ENCODE data around the gene URGCP.

The URGCP gene

DNA sequence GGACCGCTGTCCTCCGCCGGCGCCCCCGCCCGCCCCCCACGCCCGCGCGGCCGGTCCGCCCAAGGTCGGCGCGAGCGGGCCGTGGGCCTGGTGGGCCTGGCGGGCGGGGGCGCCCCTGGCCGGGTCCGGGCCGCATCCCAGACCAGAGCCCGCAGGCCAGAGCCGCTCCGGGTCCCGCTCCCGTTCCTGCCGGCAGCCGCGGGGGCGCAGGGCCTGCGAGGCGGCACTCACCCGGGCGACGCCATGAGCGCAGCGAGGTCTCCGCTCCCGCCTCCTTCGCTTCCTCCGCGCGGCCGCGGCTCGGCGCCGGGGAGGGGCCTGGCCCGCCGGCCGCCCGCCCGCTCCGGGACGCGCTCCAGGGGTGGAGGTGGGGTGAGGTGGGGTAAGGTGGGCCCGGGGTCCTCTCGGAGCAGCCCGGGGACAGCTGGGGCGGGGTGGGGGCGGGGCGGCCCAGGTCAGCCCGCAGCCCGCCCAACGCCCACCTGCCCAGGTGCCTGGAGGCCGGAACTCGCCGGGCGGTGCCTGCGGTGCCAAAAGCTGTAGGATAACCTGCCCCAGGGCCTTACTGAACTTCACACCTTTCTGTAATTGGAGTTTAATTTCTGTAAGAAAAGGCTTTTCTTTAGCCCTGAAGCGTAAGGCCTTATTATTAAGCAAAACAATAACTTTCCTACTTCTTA is at the start of gene URGCP:
TSS of gene URGCP (minus strand) at position 266 of the 680 bp plus-strand sequence. CDS start at position 245, 21 bp downstream.
- DNase-seq, result peak; percentile 59

GRCh38 chr7:43956027-43956426 is 49.6 kb upstream of the URGCP start:
- no peak for DNase-seq

GRCh38 chr7:43954524-43955228 is 48.3 kb upstream of the URGCP start:
- peak; percentile 49 for DNase-seq

DNA sequence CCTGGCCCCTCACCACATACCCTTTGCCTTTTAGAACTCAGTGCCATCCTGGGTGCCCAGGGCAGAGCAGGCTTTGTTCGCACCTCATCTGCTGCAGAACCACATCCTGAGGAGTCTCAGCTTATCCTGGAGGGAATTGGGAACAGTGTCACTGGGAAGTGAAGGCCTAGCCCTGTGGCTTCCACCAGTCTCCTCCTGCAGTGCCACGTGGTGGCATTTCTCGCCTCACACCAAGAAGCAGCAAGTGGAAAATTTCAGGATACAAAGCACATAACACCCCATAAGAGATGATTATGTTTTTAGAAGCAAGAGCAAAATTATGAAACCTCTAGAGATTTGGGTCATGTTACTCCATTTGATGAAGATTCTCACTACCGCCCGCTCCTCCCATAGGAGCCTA is 46.7 kb upstream of the URGCP start:
- no peak for DNase-seq

DNA sequence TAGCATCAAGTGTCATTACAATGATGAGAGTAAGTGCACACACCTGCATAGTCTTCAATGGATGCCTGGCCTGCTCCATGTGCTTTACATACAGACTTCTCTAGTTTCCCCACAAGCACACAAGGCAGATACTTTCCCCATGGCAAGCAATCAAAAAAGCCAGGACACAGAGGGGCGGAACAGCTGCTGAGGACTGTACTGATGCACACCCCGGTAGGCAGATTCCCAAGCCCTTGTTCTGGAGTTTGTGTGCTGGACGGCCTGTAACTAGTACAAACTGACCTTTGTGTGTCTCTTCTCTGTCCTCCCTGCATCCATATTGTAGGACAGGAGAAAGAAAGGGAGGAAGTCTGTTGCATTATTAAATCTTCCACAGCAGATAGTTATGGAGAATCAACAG is 45.6 kb upstream of the URGCP start:
- no peak for DNase-seq

- no peak for DNase-seq
These were observed 37.9 kb upstream of the URGCP start for GRCh38 chr7:43944286-43944685.

DNA sequence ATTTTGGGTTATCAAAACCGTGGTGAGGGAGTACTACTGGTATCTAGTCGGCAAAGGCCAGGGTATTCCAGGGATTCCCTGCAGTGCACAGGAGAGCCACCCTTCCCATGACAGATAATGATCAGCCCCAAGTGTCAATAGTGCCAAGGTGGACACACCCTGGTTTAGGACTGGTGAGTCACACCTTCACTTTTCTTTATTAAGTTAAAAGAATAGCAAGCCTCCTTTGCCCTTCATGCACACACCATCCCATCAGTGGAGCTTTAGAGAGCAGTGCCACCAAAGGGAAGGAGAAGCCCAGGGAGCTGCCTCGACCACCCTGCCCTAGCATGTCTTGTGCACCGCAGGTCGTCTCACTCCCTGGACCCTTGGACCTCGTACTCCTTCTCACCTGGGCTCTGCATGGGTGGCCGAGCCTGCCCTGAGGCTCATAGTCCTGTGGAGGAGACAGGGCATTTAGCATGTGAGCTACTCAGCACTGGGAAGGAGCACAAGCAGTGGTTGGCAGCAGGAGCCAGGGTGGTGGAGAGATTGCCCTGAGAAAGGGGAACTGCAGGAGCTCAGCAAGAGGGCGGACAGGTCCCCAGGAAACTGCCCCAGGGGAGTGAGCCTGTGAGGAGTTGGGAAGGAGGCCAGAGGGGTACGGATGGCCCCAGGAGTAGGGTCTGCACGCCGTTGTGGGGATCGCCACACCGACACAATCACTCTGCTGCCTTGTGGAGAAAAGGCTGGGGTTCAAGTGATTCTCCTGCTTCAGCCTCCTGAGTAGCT is 37.2 kb upstream of the URGCP start:
- DNase-seq, result no peak

DNA sequence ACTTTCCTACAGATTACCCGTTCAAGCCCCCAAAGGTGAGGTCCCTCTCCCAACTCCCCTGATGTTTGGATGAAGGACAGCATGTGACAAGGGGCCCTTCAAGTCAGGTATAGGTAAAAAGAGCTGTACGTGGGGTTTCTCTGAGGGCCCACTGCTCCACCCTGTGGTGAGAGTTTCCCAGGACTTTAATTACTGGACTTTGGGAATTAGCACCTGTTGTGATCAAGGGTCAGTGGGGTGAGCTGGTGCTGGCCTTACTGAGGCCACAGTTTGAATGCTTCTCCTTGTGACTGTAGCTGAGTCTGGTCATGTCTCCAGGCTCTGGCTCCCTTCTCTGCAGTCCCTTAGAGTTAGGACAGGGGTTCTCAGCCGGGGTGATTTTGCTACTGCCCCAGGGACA is 36.6 kb upstream of the URGCP start:
- DNase-seq, result no peak

DNA sequence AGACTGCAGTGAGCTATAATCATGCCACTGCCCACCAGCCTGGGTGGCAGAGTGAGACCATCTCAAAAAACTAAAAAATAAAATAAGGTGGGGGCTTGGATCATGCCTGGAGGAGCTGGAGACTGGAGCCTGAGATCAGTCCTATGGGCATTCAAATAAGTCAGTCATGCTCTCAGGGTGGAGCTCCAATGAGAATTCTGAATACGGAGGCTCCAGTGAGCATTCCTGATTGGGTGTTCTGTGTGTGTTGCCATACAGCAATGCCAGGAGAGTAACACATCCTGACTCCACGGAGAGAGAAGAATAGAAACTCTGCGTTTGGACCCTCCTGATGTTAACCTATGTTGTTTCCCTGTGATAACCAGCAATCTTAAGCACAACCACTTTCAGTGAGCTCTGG is 35.9 kb upstream of the URGCP start:
- DNase-seq, result no peak

GRCh38 chr7:43938892-43939482 is 32.6 kb upstream of the URGCP start:
- no peak for DNase-seq

GRCh38 chr7:43937444-43937843 is 31.0 kb upstream of the URGCP start:
- no peak for DNase-seq

- DNase-seq, result no peak
These were observed 27.6 kb upstream of the URGCP start for GRCh38 chr7:43933902-43934560.

GRCh38 chr7:43931346-43931745 is 24.9 kb upstream of the URGCP start:
- no peak for DNase-seq

GRCh38 chr7:43929529-43930457 is 23.4 kb upstream of the URGCP start:
- DNase-seq, result no peak

DNA sequence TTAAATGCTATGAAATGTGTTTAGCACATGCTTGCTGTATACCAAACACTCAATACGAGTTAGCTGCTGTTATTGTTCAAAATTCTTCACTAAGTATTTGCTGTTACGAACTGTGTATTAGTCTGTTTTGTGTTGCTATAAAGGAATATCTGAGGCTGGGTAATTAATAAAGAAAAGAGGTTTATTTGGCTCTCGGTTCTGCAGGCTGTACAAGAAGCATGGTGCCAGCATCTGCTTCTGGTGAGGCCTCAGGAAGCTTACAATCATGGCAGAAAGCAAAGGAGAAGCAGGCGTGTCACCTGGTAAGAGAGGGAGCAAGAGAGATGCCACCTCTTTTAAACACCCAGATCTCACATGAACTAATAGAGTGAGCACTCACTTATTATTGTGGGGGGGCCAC is 21.4 kb upstream of the URGCP start:
- DNase-seq, result no peak

- no peak for DNase-seq
These were observed 20.4 kb upstream of the URGCP start for GRCh38 chr7:43926798-43927123.

DNA sequence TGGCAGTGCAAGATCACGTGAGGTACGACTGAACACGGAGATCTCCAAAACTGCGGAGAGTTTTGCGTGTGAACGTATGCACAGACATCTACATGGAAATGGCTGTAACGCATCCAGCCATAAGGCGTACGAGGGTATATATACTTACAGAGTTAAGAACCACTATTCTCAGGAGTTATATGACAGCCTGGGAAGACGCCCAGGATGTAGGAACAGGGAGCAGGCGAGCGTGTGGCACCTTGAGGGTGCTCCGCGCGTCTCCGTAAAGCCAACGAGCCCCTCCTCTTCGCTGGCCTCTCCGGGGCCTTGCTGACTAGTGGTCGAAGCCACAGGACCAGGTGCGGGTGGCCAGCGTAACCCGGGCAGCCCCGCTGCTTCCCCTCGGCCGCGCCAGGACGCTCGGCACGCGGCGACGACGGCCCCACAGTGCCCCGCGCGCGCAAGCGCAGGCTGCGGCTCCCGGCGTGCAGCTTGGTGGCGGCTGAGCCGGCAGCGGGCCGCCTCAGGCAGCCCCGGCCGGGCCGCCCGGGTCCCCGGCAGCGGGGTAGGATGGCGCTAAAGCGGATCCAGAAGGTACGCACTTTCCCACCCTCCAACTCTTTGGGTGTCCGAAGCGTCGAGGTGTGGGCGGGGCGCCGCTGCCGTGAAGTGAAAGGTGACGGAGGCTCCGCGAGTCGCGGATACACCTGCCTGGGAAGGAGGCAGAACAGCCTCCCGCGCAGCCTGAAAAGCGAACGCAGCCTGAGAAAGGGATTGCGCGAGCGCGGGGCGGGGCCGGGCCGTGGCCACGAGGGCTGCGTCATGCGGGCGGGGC is 19.8 kb upstream of the URGCP start, which contains the start of gene UBE2D4:
TSS of gene UBE2D4 (plus strand) at position 453 of the 814 bp plus-strand sequence. CDS start at position 550, 97 bp downstream.
- peak; percentile 81 for DNase-seq

- DNase-seq, result no peak
These were observed 16.3 kb upstream of the URGCP start for GRCh38 chr7:43922726-43923125.

DNA sequence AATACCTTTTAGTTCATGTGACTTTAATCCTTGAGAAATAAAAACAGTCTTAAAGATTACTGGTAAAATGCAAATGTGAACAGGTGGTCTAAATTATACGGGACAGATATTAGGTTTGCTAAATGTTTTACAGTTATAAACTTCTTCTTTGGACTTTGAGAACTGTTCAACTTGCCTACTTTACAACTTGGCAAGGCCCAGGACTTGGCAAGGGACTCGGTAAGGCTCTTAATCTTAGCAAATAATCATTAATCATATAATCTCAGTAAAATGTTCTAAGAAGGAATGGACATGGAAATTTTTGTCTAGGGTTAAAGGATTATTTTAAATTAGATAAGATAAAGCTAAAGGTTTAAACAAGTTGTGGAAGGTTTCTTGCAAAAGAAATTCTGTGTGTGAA is 15.0 kb upstream of the URGCP start:
- no peak for DNase-seq

GRCh38 chr7:43915907-43916306 is 9.5 kb upstream of the URGCP start:
- no peak for DNase-seq

DNA sequence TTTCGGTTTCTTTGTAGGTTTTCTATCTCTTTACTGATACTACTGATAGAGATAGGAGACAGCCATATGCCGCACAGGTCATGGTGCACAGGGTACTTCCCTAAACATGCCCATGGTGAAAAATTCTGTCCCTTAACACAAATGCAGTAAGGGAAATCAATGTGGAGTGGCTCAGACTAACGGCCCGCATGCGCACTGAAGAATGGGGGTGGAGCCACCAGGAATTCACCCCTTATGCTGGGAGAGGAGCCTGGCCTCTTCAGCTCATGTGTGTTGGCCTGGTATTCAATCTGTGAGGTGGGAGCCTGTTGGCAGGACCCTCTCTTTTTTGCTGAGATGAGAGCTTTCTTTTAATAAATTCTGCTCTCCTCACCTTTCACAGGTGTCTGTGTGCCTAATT is 8.4 kb upstream of the URGCP start:
- DNase-seq, result no peak

Data from right hindlimb (tissue), 1 donor.